NOMO-1 treated with dmso at 0.1 percent for 144 hours (cell line): ENCODE measurements around the gene TCF21.

Experiments used
- DNase-seq: peaks from one replicate; lab custom pipeline; 2025; ENCODE audit not compliant: unreplicated experiment; lab: John Stamatoyannopoulos, UW

The TCF21 gene

DNA sequence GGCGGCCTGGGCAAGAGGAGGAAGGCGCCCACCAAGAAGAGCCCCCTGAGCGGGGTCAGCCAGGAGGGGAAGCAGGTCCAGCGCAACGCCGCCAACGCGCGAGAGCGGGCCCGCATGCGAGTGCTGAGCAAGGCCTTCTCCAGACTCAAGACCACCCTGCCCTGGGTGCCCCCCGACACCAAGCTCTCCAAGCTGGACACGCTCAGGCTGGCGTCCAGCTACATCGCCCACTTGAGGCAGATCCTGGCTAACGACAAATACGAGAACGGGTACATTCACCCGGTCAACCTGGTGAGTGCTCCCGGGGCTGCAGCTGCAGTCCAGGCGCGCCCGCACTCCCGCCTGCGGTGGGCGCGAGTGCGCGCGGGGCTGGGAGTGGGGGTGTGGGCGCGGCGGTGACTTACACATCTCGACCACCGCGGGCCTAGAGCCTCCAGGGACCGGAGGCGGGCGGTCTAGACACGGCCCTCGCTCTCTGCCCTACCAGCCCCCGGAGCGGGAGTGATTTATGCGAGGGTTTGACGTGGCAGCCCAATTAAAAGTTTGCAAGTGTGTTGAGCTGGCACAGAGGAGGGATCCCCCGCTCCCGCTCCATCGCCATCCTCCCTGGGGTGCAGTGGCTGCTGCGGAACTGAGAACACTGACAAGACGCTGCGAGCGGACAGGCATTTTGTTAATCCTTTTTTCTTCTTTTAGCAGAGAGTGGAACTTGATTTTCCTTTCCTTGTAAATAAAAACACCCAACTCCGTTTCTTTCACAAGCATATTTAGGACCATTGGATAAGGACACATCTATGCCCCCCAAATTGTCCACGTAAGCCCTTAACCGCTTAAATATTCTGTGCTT, 867 bp downstream of the TCF21 start:
- no peak for DNase-seq

GRCh38 chr6:133890711-133891148, 1.8 kb downstream of the TCF21 start:
- DNase-seq, result no peak

- no peak for DNase-seq
These were observed 2.4 kb downstream of the TCF21 start for GRCh38 chr6:133891149-133891926.

- DNase-seq, result no peak
These were observed 3.3 kb downstream of the TCF21 start for GRCh38 chr6:133891927-133892812.

GRCh38 chr6:133892813-133893691, 4.1 kb downstream of the TCF21 start:
- no peak for DNase-seq

GRCh38 chr6:133893946-133894345, 5.0 kb downstream of the TCF21 start:
- no peak for DNase-seq

GRCh38 chr6:133894369-133894768, 5.5 kb downstream of the TCF21 start:
- DNase-seq, result no peak

- no peak for DNase-seq
These were observed 6.0 kb downstream of the TCF21 start for GRCh38 chr6:133894795-133895358.

DNA sequence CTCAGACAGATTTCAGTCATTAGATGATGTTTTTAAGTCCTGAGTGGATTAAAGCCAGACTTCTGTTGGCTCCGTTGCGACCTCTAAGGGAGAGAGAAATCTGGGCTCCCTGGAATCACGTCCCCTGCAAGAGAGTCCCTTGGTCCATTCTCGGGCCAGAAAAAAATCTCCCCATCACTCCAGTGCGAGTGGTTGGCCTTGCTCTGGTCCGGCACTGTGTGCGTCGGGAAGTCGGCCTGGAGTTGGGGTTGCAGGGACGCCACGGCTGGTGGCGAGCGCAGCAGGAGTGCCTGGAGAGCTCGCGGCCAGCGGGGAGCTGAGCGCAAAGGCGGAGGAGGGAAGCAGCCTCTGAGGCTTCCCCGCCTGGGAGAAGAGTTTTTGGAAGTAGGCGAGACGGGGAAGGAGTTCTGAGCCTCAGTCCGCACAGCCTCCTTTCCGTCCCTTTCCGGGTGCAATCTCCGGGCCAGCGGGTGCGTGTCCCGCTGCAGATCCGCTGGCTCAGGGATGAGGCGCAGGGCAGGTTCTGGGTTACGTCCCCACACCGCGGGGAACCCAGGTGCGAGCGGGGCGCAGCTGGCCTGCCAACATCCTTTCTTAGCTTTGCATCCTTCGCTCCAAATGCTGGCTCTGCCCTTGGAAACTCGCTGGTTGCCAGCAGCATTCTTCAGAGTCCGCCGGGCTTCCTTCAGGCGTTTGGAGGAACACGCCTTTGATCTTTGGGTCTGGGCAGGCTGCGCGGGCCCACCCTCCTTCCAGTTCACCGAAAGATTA, 6.8 kb downstream of the TCF21 start:
- DNase-seq, result no peak

- no peak for DNase-seq
These were observed 7.4 kb downstream of the TCF21 start for GRCh38 chr6:133896344-133896721.

GRCh38 chr6:133898263-133898662, 9.3 kb downstream of the TCF21 start:
- DNase-seq, result no peak

- no peak for DNase-seq
These were observed 10.6 kb downstream of the TCF21 start for GRCh38 chr6:133899556-133899955.

DNA sequence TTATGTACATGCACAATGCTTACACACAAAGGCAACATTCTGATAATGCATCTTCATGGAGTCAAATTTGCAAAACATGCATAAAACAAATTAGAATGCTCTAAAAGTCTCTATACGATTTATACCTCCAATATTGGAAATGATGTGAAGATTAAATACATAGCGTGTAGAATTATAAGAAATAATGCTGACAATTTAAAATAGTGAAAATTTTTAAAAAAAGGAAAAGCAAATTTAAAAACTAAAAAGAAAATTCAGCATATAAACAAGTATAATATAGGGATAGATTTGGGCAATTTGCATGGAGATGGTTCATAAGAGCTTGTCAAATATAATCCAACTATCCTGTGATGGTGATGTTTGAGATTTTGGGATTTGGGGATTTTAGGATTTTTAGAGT, 14.9 kb downstream of the TCF21 start:
- no peak for DNase-seq

GRCh38 chr6:133906050-133906449, 17.1 kb downstream of the TCF21 start:
- peak; percentile 8 for DNase-seq

DNA sequence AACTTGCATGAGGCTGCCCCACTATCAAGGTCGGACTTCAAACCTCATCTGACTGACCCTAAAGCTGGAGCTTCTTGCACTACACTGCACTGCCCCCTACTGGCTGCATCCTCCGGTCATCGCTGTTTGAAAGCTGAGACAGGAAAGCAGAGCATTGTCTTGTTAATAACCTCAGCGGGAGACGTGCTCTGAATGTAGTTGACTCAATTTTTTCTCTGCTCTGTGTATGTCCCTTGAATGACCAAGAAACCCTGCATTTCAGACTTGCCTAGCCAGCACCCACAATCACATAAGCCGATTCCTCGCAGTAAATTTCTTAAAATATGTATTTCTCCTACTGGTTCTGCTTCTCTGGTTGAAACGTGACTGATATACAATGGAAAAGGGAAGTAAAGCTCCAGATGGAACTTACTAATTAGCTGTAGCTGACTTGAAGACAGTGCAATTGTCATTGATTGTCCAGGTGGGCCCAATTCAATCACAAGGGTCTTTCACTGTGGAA, 27.8 kb downstream of the TCF21 start:
- DNase-seq, result peak; percentile 53

DNA sequence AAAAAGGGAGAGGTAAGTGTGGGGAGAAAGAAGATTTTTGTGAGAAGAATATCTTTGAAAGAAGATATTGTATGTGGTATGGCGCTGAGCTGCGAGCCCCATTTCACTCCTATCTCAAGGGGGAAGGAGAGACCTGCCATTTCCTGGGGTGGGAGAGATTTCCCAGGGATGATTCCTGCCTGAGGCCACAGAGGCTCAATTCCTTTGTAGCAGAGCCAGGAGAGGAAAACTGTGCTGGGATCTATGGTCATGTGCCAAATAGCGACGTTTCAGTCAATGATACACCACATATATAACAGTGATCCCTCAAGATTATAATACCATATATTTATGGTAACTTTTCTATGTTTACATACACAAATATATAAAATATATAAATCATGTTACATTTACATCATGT, 28.9 kb downstream of the TCF21 start:
- no peak for DNase-seq

DNA sequence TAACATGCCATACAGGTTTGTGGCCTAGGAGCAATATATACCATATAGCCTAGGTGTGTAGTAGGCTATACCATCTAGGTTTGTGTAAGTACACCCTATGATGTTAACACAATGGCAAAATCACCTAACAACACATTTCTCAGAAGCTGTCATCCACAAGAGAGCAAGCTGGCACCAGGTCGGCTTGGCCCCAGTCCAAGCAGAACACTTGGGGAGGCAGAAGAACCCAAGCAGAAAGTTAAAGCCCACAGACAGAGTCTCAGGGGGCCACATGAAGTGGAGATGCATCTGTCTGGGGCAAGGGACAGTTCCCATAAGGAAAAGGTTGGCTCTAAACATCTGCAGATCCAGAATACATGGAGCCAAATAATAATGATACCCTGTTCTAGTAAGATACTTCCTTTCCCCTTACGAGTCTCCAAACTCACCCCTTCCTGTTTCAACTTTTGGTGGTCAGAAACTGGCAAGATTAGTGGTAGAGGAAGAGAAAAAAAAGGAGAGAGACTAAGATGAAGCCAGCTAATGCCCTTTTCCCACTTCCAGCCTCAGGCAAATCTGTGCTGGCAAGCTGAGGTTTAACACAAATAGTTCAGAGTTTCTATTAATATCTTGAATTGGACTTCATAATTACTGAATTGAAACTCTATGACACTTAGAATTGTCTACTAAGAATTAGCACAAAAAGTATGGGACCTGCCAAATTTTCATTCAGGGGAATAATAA, 29.5 kb downstream of the TCF21 start:
- no peak for DNase-seq

GRCh38 chr6:133919362-133919761, 30.4 kb downstream of the TCF21 start:
- no peak for DNase-seq
